Non-pigmented ciliary epithelial cell (primary cell): ENCODE measurements around the gene CEP72.

Experiments
- DNase-seq: peaks from one replicate; pipeline ENCODE4 v3.0.0-alpha.2; 2010; ENCODE audit warnings: low read depth

CEP72 gene

DNA sequence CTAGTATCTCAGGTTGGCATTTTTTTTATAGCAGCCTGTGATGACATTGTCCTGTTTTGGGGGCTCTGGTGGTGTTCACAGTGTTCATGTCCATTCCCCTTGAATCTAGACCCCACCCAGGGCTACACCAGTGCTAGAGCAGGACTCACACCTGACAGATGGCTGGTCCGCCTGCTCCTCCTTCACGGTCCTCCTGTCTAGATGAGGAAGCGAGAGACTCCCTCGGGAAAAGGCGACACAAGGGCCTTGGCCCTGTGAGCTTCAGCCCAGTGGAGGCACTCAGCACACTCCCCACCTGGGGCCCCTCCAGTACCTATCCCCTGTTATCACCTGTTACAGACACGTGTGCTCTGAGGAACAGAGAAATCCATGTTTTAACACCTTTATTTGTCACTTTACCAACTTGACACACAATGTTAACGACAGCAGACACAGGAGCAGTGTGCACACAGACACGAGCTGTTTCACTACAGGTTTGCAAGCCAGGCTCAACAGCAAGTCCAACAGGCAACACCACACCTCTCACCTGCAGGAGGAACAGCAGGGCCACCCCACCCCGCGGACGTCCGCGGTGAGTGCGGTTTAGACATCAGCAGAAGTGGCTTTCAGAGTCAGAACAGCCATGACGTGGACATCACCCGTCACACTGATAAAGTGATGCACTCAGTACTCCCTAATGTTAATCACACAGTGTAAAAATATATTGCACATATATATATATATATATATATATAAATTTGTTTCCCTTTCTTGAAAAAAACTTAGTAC, 47.5 kb downstream of the CEP72 start:
- DNase-seq, result no peak

DNA sequence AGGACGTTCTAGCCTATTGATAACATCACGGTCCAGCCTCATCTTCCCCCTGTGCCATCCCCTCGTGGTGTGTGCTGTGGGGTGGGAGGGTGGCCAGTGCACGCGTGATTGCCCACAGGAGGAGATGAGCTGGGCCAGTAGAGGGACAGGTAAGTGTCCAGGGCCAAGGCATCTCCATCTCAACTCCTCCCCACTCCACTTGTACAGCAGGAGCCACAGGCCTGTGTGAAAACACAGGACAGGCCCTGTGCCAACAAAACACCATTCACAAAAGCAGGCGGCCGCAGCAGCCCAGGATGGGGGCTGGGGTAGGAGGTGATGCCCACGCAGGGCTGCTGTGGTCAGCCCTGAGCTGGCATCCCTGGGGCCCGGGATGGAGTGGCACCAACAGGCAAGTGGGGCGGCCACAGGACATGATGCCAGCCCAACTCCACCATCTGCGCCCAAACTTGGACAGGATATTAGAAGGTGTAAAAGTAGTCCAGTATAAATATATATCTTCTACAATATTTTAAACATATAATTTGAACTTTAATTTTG, 48.4 kb downstream of the CEP72 start:
- no peak for DNase-seq

DNA sequence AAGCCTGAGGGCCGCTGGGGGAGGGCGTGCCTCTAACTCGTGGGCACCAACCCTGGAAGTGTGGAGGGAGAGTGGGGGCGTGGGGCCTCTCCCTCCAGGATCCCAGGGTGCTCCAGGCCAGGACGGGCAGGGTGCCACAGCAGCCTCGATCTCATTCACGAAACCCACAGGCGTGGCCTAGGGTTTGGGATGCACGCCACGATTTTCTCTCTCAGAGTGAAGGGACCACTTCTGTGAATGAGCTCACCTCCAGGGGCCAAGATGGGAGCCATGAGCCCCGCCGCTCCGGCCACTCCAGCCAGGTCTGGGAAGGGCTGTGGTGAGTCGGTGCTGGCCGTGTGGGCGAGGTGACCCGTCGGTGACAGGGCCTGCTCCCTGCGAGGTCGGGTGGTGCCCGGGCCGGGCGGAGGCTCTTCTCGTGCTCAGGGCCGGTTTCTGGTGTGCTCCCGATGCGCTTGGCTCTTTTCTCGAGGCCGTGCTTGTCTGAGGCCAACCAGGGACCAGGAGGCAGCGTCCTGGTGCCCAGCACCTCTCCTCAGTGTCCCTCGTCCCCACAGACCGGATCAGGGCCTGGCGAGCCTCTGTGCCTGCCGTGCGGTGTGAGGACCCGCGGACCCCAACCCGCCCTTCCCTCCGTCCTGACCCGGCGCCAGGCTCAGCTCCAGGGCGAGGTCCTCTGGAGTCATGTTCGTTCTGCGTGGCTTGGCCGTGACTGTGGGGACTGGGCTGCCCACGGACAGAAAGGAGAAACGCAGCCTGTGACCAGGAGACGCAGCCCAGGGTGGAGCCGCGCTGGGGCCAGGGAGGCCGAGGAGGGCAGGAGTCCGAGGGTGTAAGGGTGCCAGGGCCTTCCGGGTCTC, 50.0 kb downstream of the CEP72 start:
- DNase-seq, result no peak

DNA sequence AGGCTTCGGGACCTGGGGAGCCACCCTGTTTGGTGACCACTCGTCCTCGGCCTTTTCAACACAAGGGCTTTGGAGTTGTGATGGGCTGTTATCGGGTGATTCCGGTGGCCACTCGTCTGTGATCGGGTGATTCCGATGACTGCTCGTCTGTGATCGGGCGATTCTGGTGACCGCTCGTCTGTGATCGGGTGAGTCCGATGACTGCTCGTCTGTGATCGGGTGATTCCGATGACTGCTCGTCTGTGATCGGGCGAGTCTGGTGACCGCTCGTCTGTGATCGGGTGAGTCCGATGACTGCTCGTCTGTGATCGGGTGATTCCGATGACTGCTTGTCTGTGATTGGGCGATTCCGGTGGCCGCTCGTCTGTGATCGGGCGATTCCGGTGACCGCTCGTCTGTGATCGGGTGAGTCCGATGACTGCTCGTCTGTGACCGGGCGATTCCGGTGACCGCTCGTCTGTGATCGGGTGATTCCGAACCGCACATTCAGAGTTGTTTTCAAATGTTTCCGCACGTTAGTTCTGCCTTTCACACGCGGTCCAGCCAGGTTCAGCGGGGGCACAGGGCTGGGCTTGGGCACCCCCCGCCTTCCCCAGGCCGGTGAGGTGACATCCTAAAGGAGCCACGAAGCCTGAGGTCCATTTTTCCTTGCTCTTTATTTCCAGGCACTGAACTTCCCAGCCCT, 50.8 kb downstream of the CEP72 start:
- no peak for DNase-seq

DNA sequence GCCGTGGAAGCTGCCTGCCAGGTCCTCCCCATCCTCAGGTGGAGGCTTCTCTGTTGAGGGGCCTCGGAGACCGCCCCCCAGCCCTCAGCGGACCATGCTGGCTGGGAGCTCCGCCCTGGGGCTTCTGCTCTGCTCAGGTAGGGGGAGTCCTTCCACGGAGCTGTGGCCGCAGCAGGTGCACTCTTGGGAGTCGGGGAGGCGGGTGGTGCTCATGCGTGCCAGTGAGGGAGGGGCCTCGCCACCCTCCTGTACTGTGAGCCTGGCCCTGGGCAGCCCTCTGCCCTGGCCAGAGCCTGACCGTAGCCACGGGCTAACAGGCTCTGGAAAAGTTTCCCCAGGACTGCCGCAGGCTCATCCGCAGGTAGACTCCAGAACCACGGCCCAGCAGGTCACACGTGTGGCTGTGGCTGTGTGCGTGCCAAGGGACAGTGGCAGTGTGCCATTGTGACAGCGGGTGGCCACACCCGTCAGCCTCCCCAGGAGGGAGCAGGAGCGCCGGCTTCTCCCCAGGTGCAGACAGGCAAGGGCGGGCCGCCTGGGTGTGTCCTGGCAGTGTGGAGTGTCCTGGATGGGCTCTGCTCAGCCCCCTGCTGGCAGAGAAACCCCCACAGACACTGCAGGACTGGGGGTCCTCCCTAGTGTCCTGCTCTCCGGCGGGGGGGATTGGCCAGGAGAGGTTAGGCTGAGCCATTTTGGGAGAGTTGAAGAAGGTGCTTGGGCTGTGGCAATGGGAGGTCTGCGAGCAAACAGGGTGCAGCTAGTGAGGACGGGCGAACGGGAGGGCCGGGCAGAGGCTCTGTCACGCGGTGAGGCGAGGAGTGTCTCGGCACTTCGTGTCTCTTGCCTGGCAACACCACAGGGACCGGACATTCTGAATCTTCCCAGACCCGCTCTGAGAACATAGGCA, 51.5 kb downstream of the CEP72 start:
- no peak for DNase-seq

DNA sequence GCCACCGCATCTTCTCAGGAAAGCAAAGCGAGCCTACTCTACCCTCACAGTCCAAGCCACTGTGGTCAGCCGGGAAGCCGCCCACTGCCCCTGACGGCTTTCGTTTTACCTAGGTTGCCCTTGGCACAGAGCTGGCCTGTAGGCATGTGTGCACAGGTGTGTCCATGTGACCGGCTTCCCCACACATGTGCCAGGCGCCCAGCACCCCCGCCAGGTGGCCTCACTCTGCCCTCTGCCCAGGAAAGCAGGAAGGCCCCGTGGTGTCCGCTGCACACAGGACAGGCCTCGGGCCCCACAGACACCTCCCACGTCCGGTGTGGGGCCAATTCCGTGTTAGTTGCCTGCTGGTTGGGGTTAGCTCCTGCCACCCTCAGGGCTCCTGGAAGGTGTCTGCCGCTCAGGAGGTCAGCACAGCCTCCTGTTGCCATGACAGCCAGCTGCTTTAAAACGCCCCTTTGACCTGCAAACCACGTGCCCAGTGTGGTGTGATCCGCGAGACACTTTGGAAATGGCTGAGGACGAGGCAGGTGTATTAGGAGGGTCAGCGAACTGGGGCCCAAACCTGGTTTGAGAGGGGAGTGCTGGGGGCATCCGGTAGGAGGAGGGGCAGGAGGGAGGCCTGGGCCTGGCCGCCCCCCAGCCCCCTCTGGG, 52.3 kb downstream of the CEP72 start:
- DNase-seq, result no peak

DNA sequence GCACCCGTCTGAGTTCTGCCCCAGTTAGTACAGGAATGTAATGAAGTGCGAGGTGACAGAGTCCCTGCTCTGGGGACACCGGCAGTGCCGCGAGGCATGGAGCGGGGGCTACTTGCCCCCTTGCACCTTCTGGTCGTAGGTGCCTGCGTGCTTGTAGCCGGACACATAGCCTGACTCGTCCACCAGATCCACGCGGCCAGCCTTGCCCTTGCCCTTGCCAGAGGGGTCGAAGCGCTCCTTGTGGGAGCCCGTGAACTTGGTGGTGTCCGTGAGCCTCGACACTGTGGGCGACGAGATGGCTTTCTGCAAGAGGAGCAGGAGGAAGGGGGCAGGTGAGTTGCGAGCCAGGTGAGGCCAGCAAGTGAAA, 52.8 kb downstream of the CEP72 start:
- DNase-seq, result no peak

DNA sequence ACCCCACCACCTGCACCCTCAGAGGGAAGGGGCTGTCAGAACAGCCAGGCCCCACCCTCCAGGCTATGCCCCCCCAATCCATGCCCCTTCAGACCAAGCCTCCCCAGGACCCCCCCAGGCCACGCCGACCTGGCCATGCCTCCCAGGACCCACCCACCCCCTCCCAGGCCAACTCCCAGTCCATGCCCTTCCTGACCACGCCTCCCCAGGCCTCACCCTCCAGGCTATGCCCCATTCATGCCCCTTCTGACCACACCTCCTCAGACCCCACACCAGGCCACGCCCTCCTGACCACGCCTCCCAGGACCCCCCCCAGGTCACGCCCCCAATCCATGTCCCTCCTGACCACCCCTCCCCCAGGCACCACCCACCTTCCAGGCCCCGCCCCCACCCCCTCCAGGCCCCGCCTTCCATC, 53.4 kb downstream of the CEP72 start:
- DNase-seq, result no peak

DNA sequence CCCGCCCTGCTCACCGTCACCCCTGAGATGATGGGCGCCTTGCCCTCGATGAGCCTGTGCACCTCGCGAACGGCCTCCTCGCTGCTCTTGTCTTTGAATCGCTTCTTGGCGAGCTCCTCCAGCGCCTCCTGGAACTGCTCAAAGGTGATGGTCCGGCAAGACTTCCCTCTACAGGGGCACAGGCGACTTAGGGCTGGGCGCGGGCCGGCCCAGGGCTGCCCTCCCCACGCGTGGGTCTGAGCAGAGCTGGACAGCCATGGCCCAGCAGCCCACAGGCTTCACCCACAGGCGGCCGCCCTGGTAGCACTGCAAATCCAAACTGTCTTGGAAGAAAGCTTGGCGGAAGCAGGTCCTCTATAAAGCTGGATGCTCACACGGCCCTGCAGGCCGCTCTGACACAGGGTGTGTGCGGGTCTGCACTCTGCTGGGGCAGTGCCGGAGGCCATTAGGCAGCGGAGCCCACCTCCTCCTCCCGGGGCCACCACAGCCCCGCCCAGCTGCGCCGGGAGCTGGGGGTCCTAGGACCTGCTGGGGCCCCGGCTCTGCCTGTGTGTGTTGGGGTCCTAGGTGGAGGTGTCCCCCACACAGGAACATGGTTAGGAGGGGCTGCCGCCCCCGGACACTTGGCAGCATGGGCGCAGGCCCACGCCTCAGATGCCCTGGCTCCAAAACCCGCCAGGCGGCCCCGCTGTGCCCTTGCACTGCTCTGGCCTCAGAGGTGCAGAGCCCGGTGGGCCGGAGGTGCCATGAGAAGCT, 54.0 kb downstream of the CEP72 start:
- no peak for DNase-seq

DNA sequence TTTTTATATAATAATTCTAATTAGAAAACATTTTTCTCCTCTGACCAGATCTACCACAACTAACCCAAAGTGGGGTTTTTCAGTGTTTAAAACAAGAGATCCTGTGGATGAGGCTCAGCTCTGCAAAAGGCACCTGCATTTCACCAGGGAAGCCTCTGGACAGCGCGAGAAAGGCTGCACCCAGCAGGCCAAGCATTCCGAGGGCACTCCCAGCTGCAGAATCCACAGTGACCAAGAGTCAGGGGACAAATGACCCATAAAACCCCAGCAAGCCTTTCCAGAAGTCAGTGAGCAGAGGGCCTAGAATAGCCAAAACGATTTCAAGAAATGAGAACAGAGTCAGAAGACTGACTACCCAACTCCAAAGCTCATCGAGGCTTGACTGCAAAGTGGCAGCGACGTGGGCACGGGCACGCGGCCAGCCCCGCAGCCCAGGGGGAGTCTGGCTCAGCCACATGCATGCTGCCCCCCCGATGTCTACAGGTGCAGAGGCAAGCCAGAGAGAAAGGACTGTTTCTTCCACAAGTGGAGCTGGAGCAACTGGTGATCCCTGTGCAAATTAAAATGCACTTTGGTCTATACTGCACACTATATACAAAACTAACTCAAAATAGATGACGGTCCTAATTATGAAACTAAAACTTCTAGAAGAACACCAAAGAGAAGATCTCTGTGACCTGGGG, 54.8 kb downstream of the CEP72 start:
- no peak for DNase-seq

DNA sequence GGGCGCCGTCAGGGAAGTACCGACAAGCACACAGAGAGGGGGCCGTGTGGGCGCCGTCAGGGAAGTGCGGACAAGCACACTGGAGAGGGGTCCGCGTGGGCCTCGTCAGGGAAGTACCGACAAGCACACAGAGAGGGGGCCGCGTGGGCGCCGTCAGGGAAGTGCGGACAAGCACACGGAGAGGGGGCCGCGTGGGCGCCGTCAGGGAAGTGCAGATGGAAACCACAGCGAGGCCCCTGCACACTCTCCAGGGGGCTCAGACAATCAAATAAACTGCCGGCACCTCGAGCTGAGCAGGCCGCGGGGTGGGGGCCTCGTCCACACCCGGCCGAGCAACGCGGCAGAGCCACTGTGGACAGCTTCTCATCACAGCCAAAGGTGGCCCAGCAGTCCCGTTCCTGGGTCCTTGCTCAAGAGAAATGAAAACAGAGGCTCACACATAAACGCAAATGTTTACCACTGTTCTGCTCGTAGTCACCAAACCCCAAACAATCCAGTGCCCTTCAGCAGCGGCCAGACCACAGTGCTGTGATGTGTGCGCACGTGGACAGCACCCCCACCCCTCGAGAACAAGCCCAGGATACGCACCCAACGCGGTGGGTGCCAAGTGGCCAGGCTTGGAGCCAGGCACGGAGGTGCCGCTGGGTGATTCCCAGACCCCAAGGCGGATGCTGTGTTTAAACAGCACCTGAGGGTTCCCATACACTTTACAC, 56.3 kb downstream of the CEP72 start:
- DNase-seq, result no peak

DNA sequence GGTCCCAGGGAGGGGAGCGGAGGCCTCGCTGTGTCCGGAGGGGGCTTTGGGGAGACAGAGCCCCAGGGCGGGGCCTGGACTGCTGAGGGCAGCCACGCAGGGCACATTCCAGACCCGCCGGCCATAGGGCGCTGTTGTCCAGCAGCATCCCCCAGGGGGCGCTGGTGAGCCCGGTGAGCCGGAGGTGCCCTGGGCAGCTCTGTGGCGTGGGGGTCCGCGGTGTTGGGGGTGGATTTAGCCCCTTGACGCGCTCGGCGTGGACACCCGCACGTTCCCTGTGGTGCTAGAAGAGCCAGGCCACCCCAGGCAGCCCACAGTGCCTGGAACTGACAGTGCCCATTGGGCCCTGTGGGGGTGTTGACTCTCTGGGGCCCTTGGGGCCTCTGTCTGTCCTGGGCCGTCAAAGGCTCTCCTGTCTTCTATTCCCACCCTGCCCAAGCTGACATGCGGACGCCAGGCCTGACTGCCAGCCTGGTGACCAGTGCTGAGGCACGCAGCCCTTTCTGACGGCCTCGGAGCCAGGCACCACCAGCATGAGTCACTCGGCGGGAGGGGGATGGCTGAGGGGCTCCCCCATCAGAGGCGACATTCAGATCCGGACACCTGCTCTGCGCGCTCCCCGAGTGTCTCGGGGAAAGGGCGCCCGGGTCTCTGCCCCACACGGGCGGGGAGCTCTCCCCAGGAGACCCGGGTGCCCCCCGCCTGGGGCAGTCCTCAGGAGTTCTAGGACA, 57.1 kb downstream of the CEP72 start:
- DNase-seq, result no peak

DNA sequence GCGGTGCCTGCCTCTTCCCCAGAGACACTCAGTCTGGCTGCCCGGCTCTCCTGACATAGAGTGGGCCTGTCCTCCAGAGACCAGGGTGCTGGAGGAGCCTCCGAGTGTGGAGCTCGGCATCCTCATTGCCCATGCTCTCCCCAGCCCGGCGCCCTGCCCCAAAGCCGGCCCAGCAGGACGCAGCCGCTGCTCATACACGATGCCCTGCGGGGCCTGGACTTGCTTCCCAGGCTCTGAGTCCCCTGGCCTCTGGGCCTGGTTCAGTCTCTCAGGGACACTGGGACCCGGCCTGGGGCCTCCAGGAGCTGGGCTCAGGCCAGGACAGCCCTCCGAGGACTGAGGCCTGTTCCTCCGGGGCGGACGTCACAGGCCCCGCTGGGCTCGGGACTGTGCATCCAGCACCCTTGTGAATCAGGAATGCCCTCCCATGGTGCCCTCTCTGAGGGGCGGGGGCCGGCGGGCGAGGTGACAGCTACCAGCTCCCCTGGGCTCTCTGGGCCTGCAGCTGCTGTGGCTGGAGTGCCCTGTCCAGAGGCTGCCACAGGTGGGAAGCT, 57.8 kb downstream of the CEP72 start:
- DNase-seq, result no peak

DNA sequence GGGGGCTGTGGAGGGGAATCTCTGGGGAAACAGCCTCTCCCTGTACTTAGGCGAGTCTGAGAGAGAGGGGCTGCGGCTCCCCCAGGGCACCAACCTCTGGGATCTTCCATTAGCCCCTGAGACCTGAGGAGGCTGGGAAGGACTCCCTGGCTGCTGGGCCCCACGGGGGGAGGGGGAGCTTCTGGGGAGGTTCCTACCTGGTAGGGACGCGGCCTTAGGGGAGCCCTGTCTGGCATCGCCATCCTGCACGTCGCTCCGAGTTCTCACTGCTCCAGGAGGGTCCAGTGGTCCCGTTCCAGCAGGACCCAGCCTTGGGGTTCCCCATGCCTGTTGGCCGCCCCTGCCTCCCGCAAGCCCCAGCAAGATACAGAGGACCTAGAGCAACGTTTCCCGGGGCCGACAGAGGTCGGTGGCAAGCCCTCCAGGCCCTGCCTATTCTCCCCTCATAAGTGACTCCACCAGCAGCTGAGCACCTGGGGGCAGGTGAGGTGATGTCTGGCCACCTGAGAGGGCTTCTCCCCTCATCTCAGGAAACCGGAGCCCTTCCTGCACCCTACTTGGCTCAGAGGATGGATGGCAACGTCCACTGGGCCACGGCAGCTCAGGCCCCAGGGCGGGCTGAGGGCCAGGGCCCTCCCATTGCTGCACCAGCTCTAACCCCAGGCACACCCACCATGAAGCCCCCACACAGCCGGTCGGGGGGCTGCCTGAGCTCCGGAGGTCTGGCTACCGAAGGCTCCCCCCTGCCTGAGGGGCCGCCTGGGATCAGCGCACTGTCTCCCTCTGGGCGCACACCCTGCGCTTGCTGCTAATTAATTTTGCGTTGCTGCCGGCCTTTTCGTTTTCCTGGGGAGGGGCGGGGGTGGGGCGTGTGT, 58.5 kb downstream of the CEP72 start:
- no peak for DNase-seq

DNA sequence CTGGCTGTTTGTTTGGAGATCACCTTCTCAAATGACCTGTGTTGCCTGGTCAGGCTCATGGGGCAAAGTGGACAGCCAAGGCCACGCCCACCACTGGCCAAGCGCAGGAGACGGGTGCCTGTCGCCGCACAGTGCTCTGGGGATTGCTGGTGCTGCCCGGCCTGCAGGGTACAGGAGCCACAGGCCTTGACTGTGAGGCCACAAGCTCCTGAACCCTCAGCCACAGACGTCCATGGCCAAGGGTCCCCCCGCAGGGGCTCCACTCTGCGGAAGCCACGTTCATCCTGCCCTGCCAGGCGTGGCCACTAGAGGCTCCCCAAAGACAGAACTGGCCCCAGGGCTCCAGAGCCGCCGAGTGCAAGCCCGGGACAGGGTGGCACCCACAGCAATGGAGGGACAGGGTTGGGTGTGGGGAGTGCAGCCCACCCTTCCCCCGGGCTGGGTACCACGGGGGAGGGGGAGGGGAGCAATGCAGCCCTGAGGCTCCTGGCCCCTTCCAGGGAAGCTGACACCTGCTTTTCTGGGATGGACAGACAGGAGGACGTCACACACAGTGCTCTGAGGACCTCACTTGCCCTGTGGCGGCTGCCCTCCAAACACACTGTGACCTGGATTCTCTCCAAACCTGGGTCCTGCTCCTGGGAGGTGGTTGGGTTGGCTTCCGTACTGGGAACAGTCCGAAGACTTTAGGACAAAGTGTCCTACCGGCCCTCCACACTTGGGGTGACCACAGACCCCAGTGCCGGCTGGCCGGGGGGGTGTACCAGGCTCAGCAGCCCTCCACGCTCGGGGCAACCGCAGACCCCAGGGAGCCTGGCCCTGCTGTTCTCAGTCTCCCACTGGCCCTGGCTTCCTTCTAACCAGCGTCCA, 59.6 kb downstream of the CEP72 start:
- no peak for DNase-seq
